SU-DHL-6 (cell line): ENCODE data around the gene ZNF239.
"Not testable (repeated sequence)": the region's sequence is repeated elsewhere in the genome, so short reads cannot be mapped to it uniquely, and the experiment has no call there.

Experiments used
- EZH2phosphoT487 ChIP-seq: fragments of 200-600 bp; sonication (generic), shearing (Covaris generic); conservative IDR thresholded peaks from 2 replicates; pipeline ENCODE4 v1.6.1; 2018; ENCODE audit warnings: mild to moderate bottlenecking, antibody characterized with exemption, low read length, moderate library complexity, mixed read lengths
- TF ChIP-seq, protein P1 (sequence below): fragments of 200-600 bp; sonication (generic); IDR thresholded peaks from one replicate; pipeline ENCODE4 v1.5.1; 2017; ENCODE audit warnings: antibody characterized with exemption, mild to moderate bottlenecking, low read length, moderate library complexity; ENCODE audit not compliant: insufficient read depth, poor library complexity, severe bottlenecking

DNA sequence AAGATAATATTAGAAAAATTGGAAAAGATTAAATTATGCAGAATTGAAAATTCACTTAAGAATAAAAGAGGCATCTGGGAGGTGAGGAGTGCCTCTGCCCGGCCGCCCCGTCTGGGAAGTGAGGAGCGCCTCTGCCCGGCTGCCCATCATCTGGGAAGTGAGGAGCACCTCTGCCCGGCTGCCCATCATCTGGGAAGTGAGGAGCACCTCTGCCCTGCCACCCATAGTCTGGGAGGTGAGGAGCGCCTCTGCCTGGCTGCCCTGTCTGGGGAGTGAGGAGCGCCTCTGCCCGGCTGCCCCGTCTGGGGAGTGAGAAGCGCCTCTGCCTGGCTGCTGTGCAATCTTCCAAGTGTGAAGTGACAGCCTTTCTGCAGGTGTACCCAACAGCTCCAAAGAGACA lies 30.7 kb downstream of the ZNF239 start:
- TF ChIP-seq, protein P1, sequence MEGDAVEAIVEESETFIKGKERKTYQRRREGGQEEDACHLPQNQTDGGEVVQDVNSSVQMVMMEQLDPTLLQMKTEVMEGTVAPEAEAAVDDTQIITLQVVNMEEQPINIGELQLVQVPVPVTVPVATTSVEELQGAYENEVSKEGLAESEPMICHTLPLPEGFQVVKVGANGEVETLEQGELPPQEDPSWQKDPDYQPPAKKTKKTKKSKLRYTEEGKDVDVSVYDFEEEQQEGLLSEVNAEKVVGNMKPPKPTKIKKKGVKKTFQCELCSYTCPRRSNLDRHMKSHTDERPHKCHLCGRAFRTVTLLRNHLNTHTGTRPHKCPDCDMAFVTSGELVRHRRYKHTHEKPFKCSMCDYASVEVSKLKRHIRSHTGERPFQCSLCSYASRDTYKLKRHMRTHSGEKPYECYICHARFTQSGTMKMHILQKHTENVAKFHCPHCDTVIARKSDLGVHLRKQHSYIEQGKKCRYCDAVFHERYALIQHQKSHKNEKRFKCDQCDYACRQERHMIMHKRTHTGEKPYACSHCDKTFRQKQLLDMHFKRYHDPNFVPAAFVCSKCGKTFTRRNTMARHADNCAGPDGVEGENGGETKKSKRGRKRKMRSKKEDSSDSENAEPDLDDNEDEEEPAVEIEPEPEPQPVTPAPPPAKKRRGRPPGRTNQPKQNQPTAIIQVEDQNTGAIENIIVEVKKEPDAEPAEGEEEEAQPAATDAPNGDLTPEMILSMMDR = not testable (repeated sequence)
- not testable (repeated sequence) for TF ChIP-seq EZH2phosphoT487
